ENCODE measurements around the gene FBXO4. TPM values are rescaled to one million over a fixed set of nuclear protein-coding genes. Genes with fewer than 3 reads are reported as not detected.

Gene FBXO4
- total RNA-seq, 1 donor = 25.0 TPM

DNA sequence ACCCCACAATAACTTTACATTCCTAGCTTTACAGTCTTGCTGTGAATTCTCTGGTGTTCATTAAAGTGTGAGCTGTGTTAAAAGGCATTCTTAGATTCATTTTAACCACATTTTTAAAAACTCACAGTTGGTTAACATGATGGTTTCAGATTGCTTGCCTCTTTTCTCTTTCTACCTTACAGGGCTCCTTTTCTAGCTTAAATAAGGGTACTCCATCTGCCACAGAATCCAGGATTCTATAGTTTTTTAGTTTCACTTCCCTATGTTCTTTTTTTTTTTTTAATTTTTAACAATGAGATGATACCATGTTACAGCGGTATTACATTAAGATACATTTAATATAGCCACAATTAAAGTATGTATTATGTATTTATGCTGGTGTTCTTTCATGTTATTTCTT, 3.9 kb upstream of the FBXO4 start:
- TF ChIP-seq, protein P1, sequence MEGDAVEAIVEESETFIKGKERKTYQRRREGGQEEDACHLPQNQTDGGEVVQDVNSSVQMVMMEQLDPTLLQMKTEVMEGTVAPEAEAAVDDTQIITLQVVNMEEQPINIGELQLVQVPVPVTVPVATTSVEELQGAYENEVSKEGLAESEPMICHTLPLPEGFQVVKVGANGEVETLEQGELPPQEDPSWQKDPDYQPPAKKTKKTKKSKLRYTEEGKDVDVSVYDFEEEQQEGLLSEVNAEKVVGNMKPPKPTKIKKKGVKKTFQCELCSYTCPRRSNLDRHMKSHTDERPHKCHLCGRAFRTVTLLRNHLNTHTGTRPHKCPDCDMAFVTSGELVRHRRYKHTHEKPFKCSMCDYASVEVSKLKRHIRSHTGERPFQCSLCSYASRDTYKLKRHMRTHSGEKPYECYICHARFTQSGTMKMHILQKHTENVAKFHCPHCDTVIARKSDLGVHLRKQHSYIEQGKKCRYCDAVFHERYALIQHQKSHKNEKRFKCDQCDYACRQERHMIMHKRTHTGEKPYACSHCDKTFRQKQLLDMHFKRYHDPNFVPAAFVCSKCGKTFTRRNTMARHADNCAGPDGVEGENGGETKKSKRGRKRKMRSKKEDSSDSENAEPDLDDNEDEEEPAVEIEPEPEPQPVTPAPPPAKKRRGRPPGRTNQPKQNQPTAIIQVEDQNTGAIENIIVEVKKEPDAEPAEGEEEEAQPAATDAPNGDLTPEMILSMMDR (IDR thresholded peaks at IDR 0.05; ENCODE audit: insufficient read depth, low read length) = no peak

DNA sequence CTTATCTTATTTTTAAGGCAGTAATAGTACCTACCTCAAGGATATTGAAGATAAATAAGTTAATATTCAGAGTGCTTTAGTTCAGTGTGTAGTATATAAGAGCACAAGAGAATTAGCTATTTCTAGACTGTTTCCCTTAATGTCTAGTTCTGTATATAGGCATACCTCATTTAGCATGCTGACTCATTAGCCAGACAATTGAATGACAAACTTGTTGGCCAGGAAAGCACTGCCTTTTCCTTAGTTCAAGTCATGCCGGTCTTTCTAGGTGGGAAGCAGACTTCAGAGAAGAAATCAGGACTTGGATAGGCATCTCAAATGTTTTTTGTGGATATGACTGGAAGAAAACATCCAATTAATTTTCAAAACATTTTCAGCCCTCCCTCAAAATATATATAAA, 3.2 kb upstream of the FBXO4 start:
- H3K4me3 ChIP-seq (ENCODE audit: low read depth, low read length) = no peak overlapping the region
- TF ChIP-seq, protein P1 (IDR thresholded peaks at IDR 0.05; ENCODE audit: insufficient read depth, low read length) = no peak
- DNase-seq (ENCODE audit: low read depth) = peak; percentile 58

More for the DNA sequence above, 3.9 kb upstream of the FBXO4 start:
- H3K4me3 ChIP-seq (ENCODE audit: low read depth, low read length) = no peak overlapping the region
- DNase-seq (ENCODE audit: low read depth) = no peak

DNA sequence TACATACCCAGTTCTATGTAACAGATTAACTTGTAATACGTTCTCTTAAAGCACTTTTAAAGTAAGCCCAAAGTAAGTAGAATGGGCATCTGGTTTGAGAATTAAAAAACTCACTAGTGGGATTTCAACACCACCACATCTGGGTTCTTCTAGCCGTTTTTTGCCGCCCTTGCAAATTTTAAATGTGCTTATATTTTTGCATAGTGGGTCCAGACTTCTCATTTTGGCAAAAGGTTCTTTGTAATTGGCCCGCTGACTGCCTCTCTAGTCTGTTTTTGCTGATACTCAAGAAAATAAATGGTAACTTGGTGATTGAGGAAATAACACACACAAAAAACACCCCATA, 582 bp upstream of the FBXO4 start:
- no peak for DNase-seq (ENCODE audit: low read depth)
- TF ChIP-seq, protein P1 (IDR thresholded peaks at IDR 0.05; ENCODE audit: insufficient read depth, low read length) = no peak
- peak overlapping the region; percentile 68 for H3K4me3 ChIP-seq (ENCODE audit: low read depth, low read length)

DNA sequence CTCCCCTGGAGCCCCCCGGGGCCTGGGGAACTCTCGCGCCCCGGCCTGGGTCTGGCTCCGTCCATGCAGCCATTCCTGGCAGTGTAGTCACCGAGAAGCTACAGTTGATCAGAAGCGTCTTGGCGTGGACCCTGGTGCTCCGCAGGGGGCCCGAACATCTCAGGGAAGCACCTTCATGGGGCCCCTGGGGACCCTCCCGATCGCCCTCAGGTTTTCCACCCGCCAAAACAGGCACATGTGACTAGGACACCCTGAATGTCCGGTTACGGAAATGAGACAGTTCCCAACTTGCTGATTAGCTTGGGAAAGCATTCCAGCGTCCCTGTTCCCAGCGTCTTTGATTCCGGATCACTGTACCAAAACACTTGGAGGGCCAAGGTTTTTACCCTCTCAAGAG, 472 bp downstream of the FBXO4 start:
- DNase-seq (ENCODE audit: low read depth) = peak; percentile 41
- TF ChIP-seq, protein P1 (IDR thresholded peaks at IDR 0.05; ENCODE audit: insufficient read depth, low read length) = no peak
- peak overlapping the region; percentile 68 for H3K4me3 ChIP-seq (ENCODE audit: low read depth, low read length)

DNA sequence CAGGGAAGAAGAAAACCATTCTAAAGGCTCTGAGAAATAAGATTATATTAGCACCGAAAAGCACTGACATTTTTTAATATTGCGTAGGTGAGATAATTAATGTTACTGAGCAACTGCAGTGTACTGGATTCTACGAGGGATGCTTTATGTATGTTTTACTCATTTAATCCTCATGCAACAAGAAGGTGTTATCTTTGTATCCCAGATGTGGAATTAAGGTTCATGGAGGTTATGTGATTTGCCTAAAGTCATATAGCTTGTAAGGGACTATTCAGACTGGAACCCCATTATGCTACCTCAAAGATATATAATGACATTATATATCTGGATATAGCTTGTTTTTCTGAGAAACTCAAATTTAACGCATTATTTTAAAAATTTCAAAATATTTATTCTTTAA, 2.5 kb downstream of the FBXO4 start:
- TF ChIP-seq, protein P1 (IDR thresholded peaks at IDR 0.05; ENCODE audit: insufficient read depth, low read length) = no peak
- no peak overlapping the region for H3K4me3 ChIP-seq (ENCODE audit: low read depth, low read length)
- no peak for DNase-seq (ENCODE audit: low read depth)

DNA sequence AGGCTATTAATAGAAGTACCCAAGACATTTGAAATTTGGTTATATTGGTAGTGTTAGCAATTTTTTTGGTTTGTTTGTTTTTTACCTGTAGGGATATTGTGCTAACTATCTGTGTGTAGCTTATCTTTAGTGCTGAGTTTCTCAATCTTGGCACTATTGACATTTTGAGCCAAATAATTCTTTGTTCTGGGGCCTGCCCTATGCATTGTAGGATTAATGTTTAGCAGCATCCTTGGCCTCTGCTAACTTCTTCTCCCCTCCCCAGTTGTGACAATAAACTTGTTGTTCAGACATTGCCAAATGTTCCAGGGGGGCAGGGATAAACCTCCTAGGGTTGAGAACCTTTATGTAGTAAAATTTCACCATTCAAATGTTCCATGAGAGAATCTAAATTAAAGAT, 4.0 kb downstream of the FBXO4 start:
- TF ChIP-seq, protein P1 (IDR thresholded peaks at IDR 0.05; ENCODE audit: insufficient read depth, low read length) = no peak
- H3K4me3 ChIP-seq (ENCODE audit: low read depth, low read length) = no peak overlapping the region
- no peak for DNase-seq (ENCODE audit: low read depth)

DNA sequence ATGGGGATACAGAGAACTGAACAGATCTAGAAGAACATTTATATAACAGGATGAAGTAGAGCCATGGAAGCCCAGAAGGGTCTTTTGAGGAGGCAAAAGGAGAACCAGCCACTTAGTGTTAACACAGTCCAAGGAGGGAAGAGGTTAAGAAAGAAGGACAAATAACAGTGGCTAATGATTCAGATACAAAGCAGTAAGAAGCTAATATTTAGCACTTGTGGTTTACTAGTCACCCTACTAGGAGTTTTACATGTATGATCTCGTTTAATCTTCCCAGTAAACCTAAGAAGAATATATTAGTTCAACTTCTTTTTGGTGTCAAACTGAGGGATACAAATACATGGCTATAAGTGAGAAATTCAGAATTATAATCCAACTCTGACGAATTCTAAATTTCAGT, 7.7 kb downstream of the FBXO4 start:
- TF ChIP-seq, protein P1 (IDR thresholded peaks at IDR 0.05; ENCODE audit: insufficient read depth, low read length) = no peak
- H3K4me3 ChIP-seq (ENCODE audit: low read depth, low read length) = no peak overlapping the region
- no peak for DNase-seq (ENCODE audit: low read depth)

Data from fibroblast of the aortic adventitia (primary cell).